ENCODE results near the gene C1QTNF8.

The C1QTNF8 gene

DNA sequence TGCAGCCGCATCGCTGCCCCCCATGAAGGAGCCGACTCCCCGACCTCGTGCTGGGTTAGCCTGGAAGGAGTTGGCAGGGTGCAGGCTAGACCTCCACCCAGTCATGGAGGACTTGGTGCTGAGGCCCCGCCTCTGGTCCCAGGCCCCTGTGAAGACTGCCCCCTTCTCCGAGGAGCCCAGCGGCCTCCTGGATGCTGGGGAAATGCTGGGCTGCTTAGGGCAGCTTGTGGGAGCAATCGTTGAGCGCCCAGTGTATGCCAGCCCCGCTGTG lies 21.7 kb downstream of the C1QTNF8 start:
- Histone ChIP-seq H2BK15ac (ENCODE audit: low read length) (peak overlapping the region; percentile 75), H2BK5ac (ENCODE audit: low read length) (no peak overlapping the region), H3K9me3 (replicated peaks in 1 of 2; ENCODE audit: control insufficient read depth in 2 of 2, insufficient read depth in 1 of 2, low read depth in 1 of 2, low read length in 2 of 2) (no peaks in the 10 kb centered on the region), H2AK5ac (ENCODE audit: low read depth, low read length) (peak overlapping the region; percentile 94), H3K4me2 (ENCODE audit: insufficient read depth, low read length, poor library complexity, severe bottlenecking) (no peak overlapping the region), H3K18ac (ENCODE audit: low read length) (peak overlapping the region; percentile 64), H3K27me3 (ENCODE audit: control insufficient read depth in 3 of 3, insufficient read depth in 3 of 3, low read depth in 1 of 3, low read length in 3 of 3) (peaks cover 4 to 54% (median 24%) of the 10 kb centered on the region in 3 experiments), H4K8ac (ENCODE audit: low read depth, low read length) (no peak overlapping the region), H2BK12ac (ENCODE audit: low read length) (no peak overlapping the region), H3K4ac (ENCODE audit: low read length) (no peak overlapping the region), H2BK120ac (ENCODE audit: low read depth, low read length) (no peak overlapping the region), H3K4me3 (ENCODE audit: low read length in 2 of 2) (no peak overlapping the region), H3K27ac (replicated peaks; ENCODE audit: low read length) (no peak overlapping the region), H2AFZ (ENCODE audit: low read length) (no peak overlapping the region), H4K91ac (ENCODE audit: low read depth, low read length, poor library complexity) (no peak overlapping the region), H3K23ac (ENCODE audit: low read depth, low read length, poor library complexity) (peak overlapping the region; percentile 55), H3K9ac (ENCODE audit: low read depth, low read length, poor library complexity) (no peak overlapping the region), H3K14ac (ENCODE audit: low read length) (no peak overlapping the region), H3K36me3 (replicated peaks in 1 of 2; ENCODE audit: control insufficient read depth in 2 of 2, insufficient read depth in 2 of 2, low read length in 2 of 2) (no peaks in the 10 kb centered on the region), H3K4me1 (ENCODE audit: control insufficient read depth in 2 of 2, insufficient read depth in 1 of 2, low read depth in 1 of 2, low read length in 2 of 2) (peaks cover 4 to 20% of the 10 kb centered on the region in 2 donors), H3K79me1 (ENCODE audit: low read depth, low read length) (peaks cover 3% of the 10 kb centered on the region)
- no CpG with 5 or more reads among the region's 11 CpGs for WGBS, 2 donors (ENCODE audit: extremely low coverage in 2 of 2, insufficient read length in 2 of 2, insufficient replicate concordance in 1 of 2)
- DNase-seq (ENCODE audit: low spot score), result no peak

DNA sequence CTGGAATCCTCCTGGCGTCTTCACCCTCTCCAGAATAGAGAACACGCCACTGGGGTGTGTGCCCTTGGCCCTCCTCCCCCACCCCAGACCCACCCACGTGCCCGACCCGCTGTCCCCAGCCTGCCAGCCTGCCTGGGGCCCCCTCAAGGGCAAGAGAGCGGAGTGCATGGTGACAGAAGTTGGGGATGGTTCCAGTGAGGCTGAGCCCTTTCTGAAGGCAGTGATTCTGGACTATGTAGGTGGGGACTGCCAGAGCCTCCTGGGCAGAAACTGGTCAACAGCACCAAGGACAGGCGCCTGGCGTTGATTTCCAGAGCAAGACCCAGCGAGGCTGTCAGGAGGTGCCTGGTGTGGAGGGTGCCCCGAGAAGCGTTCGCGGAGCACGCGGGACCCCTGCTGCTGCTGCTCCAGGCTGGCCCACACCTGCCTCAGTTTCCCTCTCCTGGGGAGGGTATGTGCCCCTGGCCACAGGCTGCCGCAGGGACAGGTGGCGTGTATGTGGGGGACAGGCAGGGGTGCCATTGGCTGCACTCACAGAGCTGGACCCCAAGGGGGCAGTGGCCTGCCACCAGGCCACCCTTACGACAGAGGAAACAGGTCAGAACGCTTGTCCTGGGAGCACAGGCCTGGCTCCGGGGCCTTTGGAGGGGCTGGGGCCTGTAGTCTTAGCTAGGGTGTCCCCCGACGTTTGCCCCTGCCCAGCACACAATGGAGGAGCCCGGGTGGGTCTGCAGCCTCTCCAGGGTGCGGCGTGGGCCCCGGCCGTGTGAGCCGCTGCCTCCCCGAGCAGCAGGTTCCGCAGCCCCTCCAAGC lies 22.3 kb downstream of the C1QTNF8 start:
- H3K27ac ChIP-seq (replicated peaks; ENCODE audit: low read length), result no peak overlapping the region
- H2BK15ac ChIP-seq (ENCODE audit: low read length), result peak overlapping the region; percentile 75
- no peaks in the 10 kb centered on the region for H3K36me3 ChIP-seq (replicated peaks in 1 of 2; ENCODE audit: control insufficient read depth in 2 of 2, insufficient read depth in 2 of 2, low read length in 2 of 2)
- H3K23ac ChIP-seq (ENCODE audit: low read depth, low read length, poor library complexity), result peak overlapping the region; percentile 65
- H2AK5ac ChIP-seq (ENCODE audit: low read depth, low read length), result peak overlapping the region; percentile 94
- no peak overlapping the region for H3K14ac ChIP-seq (ENCODE audit: low read length)
- no peak overlapping the region for H2BK5ac ChIP-seq (ENCODE audit: low read length)
- H4K91ac ChIP-seq (ENCODE audit: low read depth, low read length, poor library complexity), result no peak overlapping the region
- H3K9me3 ChIP-seq (replicated peaks in 1 of 2; ENCODE audit: control insufficient read depth in 2 of 2, insufficient read depth in 1 of 2, low read depth in 1 of 2, low read length in 2 of 2), result no peaks in the 10 kb centered on the region
- peaks cover 4 to 20% of the 10 kb centered on the region in 2 donors for H3K4me1 ChIP-seq (ENCODE audit: control insufficient read depth in 2 of 2, insufficient read depth in 1 of 2, low read depth in 1 of 2, low read length in 2 of 2)
- no peaks in the 10 kb centered on the region for H3K79me1 ChIP-seq (ENCODE audit: low read depth, low read length)
- H3K18ac ChIP-seq (ENCODE audit: low read length), result peak overlapping the region; percentile 64
- H2BK12ac ChIP-seq (ENCODE audit: low read length), result peak overlapping the region; percentile 90
- no peak overlapping the region for H2AFZ ChIP-seq (ENCODE audit: low read length)
- H4K8ac ChIP-seq (ENCODE audit: low read depth, low read length), result no peak overlapping the region
- WGBS, 2 donors (ENCODE audit: extremely low coverage in 2 of 2, insufficient read length in 2 of 2, insufficient replicate concordance in 1 of 2), result no CpG with 5 or more reads among the region's 30 CpGs
- H2BK120ac ChIP-seq (ENCODE audit: low read depth, low read length), result no peak overlapping the region
- DNase-seq (ENCODE audit: low spot score), result no peak
- peaks cover 4 to 50% (median 24%) of the 10 kb centered on the region in 3 experiments for H3K27me3 ChIP-seq (ENCODE audit: control insufficient read depth in 3 of 3, insufficient read depth in 3 of 3, low read depth in 1 of 3, low read length in 3 of 3)
- no peak overlapping the region for H3K4ac ChIP-seq (ENCODE audit: low read length)
- H3K9ac ChIP-seq (ENCODE audit: low read depth, low read length, poor library complexity), result no peak overlapping the region
- H3K4me2 ChIP-seq (ENCODE audit: insufficient read depth, low read length, poor library complexity, severe bottlenecking), result no peak overlapping the region
- H3K4me3 ChIP-seq (ENCODE audit: low read length in 2 of 2), result no peak overlapping the region

DNA sequence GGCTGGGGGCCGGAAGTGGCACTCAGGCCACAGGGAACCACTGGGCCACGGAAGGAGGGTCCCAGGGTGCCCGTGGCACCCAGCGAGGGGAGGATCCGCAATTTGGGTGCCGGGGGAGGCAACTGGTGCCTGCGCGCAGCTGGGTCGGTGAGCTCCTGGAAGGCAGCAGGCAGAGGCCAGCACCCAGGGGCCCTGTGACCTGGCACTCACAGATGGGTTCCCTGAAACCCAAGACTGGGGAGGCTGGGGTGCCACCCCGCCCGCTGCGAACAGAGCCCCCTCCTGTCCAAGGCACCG lies 22.8 kb downstream of the C1QTNF8 start:
- Histone ChIP-seq H3K9me3 (replicated peaks in 1 of 2; ENCODE audit: control insufficient read depth in 2 of 2, insufficient read depth in 1 of 2, low read depth in 1 of 2, low read length in 2 of 2) (no peaks in the 10 kb centered on the region), H3K4ac (ENCODE audit: low read length) (no peak overlapping the region), H3K27ac (replicated peaks; ENCODE audit: low read length) (no peak overlapping the region), H3K23ac (ENCODE audit: low read depth, low read length, poor library complexity) (no peak overlapping the region), H2BK12ac (ENCODE audit: low read length) (no peak overlapping the region), H3K4me2 (ENCODE audit: insufficient read depth, low read length, poor library complexity, severe bottlenecking) (no peak overlapping the region), H3K27me3 (ENCODE audit: control insufficient read depth in 3 of 3, insufficient read depth in 3 of 3, low read depth in 1 of 3, low read length in 3 of 3) (peaks cover 4 to 55% (median 24%) of the 10 kb centered on the region in 3 experiments), H3K14ac (ENCODE audit: low read length) (no peak overlapping the region), H2AK5ac (ENCODE audit: low read depth, low read length) (peak overlapping the region; percentile 83), H3K18ac (ENCODE audit: low read length) (peak overlapping the region; percentile 85), H3K9ac (ENCODE audit: low read depth, low read length, poor library complexity) (no peak overlapping the region), H3K36me3 (replicated peaks in 1 of 2; ENCODE audit: control insufficient read depth in 2 of 2, insufficient read depth in 2 of 2, low read length in 2 of 2) (no peaks in the 10 kb centered on the region), H4K8ac (ENCODE audit: low read depth, low read length) (no peak overlapping the region), H2BK15ac (ENCODE audit: low read length) (peak overlapping the region; percentile 75), H2BK120ac (ENCODE audit: low read depth, low read length) (no peak overlapping the region), H3K79me1 (ENCODE audit: low read depth, low read length) (no peaks in the 10 kb centered on the region), H2BK5ac (ENCODE audit: low read length) (no peak overlapping the region), H2AFZ (ENCODE audit: low read length) (no peak overlapping the region), H3K4me1 (ENCODE audit: control insufficient read depth in 2 of 2, insufficient read depth in 1 of 2, low read depth in 1 of 2, low read length in 2 of 2) (peaks cover 4 to 20% of the 10 kb centered on the region in 2 donors), H4K91ac (ENCODE audit: low read depth, low read length, poor library complexity) (no peak overlapping the region), H3K4me3 (ENCODE audit: low read length in 2 of 2) (no peak overlapping the region)
- DNase-seq (ENCODE audit: low spot score), result no peak
- no CpG with 5 or more reads among the region's 13 CpGs for WGBS, 2 donors (ENCODE audit: extremely low coverage in 2 of 2, insufficient read length in 2 of 2, insufficient replicate concordance in 1 of 2)

DNA sequence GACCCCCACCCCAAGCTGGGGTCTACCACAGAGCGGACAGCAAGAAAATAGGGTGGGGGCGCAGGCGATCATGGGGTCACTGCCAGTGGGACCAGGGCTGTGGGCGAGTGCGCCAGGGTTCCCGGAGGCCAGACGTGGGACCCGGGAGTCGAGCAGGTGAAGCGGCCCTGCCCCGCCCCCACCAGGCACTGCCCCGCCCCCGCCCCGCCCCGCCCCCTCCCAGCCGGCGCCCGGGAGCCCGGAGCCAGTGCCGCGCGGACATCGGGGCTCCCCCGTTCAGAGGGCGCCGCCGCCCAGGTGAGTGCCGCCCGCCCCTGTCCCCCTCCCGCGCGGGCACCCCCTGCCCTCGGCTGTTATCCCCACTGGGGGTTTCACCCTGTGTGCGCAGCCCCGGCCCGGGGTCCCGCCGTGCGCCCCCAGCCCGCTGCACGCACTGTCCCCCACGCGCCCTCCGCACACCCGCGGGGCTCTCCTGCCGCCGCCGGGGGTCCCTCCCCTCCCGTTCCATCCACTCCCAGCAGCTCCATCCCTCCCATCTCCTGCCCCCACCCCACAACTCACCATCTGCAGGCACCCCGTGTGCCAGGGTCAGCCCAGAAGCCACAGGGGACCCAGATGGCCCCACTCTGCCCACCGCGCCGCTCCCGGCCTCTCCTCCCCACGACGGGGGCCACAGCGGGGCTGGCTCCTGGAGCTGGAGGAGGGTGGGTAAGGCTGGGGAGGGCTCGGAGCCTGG lies 23.4 kb downstream of the C1QTNF8 start, which contains the start of gene SSTR5:
Gene SSTR5, plus strand, starts transcription at position 222 of the 736 bp plus-strand sequence. CDS start 6,122 bp downstream, outside the sequence.
- peak within 1 kb of the TSS; percentile 73 for H3K23ac ChIP-seq (ENCODE audit: low read depth, low read length, poor library complexity)

More for the DNA sequence above, 23.4 kb downstream of the C1QTNF8 start, which contains the start of gene SSTR5:
- Histone ChIP-seq H4K8ac (ENCODE audit: low read depth, low read length) (peak within 1 kb of the TSS; percentile 3), H3K4me2 (ENCODE audit: insufficient read depth, low read length, poor library complexity, severe bottlenecking) (peak within 1 kb of the TSS; percentile 33), H3K27ac (replicated peaks; ENCODE audit: low read length) (no peak within 1 kb of the TSS), H2AFZ (ENCODE audit: low read length) (no peak within 1 kb of the TSS), H3K9ac (ENCODE audit: low read depth, low read length, poor library complexity) (no peak within 1 kb of the TSS), H2BK120ac (ENCODE audit: low read depth, low read length) (no peak within 1 kb of the TSS), H3K27me3 (ENCODE audit: control insufficient read depth in 3 of 3, insufficient read depth in 3 of 3, low read depth in 1 of 3, low read length in 3 of 3) (peaks cover 4 to 56% (median 24%) of the 10 kb centered on the region in 3 experiments), H2BK5ac (ENCODE audit: low read length) (no peak within 1 kb of the TSS), H3K79me1 (ENCODE audit: low read depth, low read length) (no peaks in the 10 kb centered on the region), H4K91ac (ENCODE audit: low read depth, low read length, poor library complexity) (no peak within 1 kb of the TSS), H3K36me3 (replicated peaks in 1 of 2; ENCODE audit: control insufficient read depth in 2 of 2, insufficient read depth in 2 of 2, low read length in 2 of 2) (no peaks in the 10 kb centered on the region), H3K4ac (ENCODE audit: low read length) (no peak within 1 kb of the TSS), H3K4me1 (ENCODE audit: control insufficient read depth in 2 of 2, insufficient read depth in 1 of 2, low read depth in 1 of 2, low read length in 2 of 2) (peaks cover 4 to 20% of the 10 kb centered on the region in 2 donors), H3K18ac (ENCODE audit: low read length) (peak within 1 kb of the TSS; percentile 85), H3K9me3 (replicated peaks in 1 of 2; ENCODE audit: control insufficient read depth in 2 of 2, insufficient read depth in 1 of 2, low read depth in 1 of 2, low read length in 2 of 2) (no peaks in the 10 kb centered on the region), H2BK12ac (ENCODE audit: low read length) (peak within 1 kb of the TSS; percentile 41), H2AK5ac (ENCODE audit: low read depth, low read length) (peak within 1 kb of the TSS; percentile 92), H2BK15ac (ENCODE audit: low read length) (peak within 1 kb of the TSS; percentile 92), H3K14ac (ENCODE audit: low read length) (peak within 1 kb of the TSS; percentile 71), H3K4me3 (ENCODE audit: low read length in 2 of 2) (no peak within 1 kb of the TSS)
- no peak for DNase-seq (ENCODE audit: low spot score)
- no CpG with 5 or more reads among the region's 59 CpGs for whole genome bisulfite sequencing, 2 donors (ENCODE audit: extremely low coverage in 2 of 2, insufficient read length in 2 of 2, insufficient replicate concordance in 1 of 2)

All from neuronal stem cell (in vitro differentiated cells).